ENCODE results near the gene GAB2. TPM values are rescaled to one million over a fixed set of nuclear protein-coding genes. Genes with fewer than 3 reads are reported as not detected.

Gene GAB2
- total RNA-seq, 3 donors from 2014 or later = 21.5 to 36.1 (median 26.6) TPM

GRCh38 chr11:78350091-78350645 is 67.5 kb downstream of the GAB2 start:
- no peak for TF ChIP-seq CTCF (IDR thresholded peaks at IDR 0.05)
- Histone ChIP-seq H3K9me3 (no peaks in the 10 kb centered on the region), H3K4me3 (no peak overlapping the region), H3K4me1 (ENCODE audit: low read depth) (peaks cover 27% of the 10 kb centered on the region), H3K36me3 (ENCODE audit: low read depth) (no peaks in the 10 kb centered on the region)
- DNase-seq = peak in 2 of 3 donors; percentile 23 to 42
- intact Hi-C loops (cut with DNase I, micrococcal nuclease) = no loop called here
- peak; percentile 54 for ATAC-seq

DNA sequence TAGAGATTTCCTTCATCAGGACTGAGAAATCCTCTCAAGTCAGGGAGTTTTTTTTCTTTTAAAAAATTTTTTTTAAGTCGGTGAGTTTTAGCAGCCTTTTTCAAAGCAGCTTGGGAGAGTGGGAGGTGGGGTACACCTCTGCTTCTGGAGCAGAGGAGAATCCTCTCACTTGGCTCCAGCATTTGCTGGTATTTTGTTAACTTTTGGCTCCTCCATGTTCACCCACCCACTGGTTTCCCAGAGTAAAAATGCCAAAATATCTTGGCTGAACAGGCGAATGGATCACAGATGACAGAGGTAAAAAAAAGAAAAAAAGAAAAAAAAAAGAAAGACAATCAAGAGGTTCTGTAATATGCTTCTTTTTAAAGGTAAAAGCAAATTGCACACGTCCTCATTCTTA is 68.0 kb downstream of the GAB2 start:
- H3K4me3 ChIP-seq = no peak overlapping the region
- peaks cover 27% of the 10 kb centered on the region for H3K4me1 ChIP-seq (ENCODE audit: low read depth)
- ATAC-seq = no peak
- intact Hi-C loops (cut with DNase I, micrococcal nuclease) = no loop called here
- H3K9me3 ChIP-seq = no peaks in the 10 kb centered on the region
- no peak for TF ChIP-seq CTCF (IDR thresholded peaks at IDR 0.05)
- no peak for DNase-seq
- no peaks in the 10 kb centered on the region for H3K36me3 ChIP-seq (ENCODE audit: low read depth)

- no peak for TF ChIP-seq CTCF (IDR thresholded peaks at IDR 0.05)
- no peak for DNase-seq
- peak; percentile 73 for ATAC-seq
- peaks cover 27% of the 10 kb centered on the region for H3K4me1 ChIP-seq (ENCODE audit: low read depth)
- H3K9me3 ChIP-seq = no peaks in the 10 kb centered on the region
- no peak overlapping the region for H3K4me3 ChIP-seq
- no peaks in the 10 kb centered on the region for H3K36me3 ChIP-seq (ENCODE audit: low read depth)
- intact Hi-C loops (cut with DNase I, micrococcal nuclease) = no loop called here
Measured at GRCh38 chr11:78349114-78349513, 68.5 kb downstream of the GAB2 start.

DNA sequence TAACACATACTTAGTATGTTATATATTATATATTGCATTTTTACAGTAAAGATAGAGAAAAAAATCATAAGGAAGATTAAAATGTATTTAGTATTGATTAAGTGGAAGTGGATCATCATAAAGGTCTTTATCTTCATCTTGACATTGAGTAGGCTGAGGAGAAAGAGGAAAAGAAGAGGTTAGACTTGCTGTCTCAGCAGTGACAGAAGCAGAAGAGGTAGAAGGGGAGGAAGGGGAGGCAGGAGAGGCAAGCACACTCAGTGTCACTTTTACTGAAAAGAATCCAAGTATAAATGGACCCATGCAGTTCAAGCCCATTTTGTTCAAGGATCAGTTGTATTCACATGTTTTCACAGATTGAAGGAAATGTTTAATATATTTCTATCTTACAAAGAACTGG is 69.7 kb downstream of the GAB2 start:
- ATAC-seq (no peak), DNase-seq (no peak)
- intact Hi-C loops (cut with DNase I, micrococcal nuclease) = no loop called here
- H3K9me3 ChIP-seq = no peaks in the 10 kb centered on the region
- TF ChIP-seq CTCF (IDR thresholded peaks at IDR 0.05) = no peak
- H3K36me3 ChIP-seq (ENCODE audit: low read depth) = no peaks in the 10 kb centered on the region
- H3K4me1 ChIP-seq (ENCODE audit: low read depth) = peaks cover 27% of the 10 kb centered on the region
- no peak overlapping the region for H3K4me3 ChIP-seq

DNA sequence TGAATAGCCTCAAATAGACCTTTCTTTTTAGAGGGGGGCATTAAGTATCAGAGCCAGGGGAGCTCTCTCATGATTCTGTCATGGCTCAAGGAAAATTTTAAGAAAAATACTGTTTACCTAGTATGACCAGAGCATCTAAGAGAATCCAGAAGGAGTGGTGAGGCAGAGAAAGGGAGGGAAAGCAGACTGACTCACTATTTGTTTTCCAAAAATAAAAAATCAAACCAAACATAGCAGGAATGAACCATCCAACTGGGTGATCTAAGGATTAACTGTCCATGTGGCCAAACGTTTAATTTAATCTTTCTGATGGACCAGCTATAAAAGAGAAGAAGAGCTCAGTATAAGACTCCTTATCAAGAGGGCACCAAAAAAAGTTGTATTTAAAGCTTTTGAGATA is 70.8 kb downstream of the GAB2 start:
- peaks cover 27% of the 10 kb centered on the region for H3K4me1 ChIP-seq (ENCODE audit: low read depth)

More for the DNA sequence above, 70.8 kb downstream of the GAB2 start:
- Histone ChIP-seq H3K36me3 (ENCODE audit: low read depth) (no peaks in the 10 kb centered on the region), H3K4me3 (no peak overlapping the region), H3K9me3 (no peaks in the 10 kb centered on the region)
- DNase-seq (no peak), ATAC-seq (no peak)
- intact Hi-C loops (cut with DNase I, micrococcal nuclease) = no loop called here
- TF ChIP-seq CTCF (IDR thresholded peaks at IDR 0.05) = no peak
